Sigmoid colon (tissue), 4 donors: Measurements from ENCODE around the gene EFL1.

Experiments used
- EP300 ChIP-seq, 4 donors: sonication (generic); formaldehyde crosslinking; IDR thresholded peaks; one replicate each; pipeline ENCODE4 v1.6.1; 2017; ENCODE audit warnings: antibody characterized with exemption in 4 of 4
- POLR2A ChIP-seq, 2 donors: fragments of 450-650 bp; IDR thresholded peaks; one replicate each; pipeline ENCODE4 v1.6.1; 2016; ENCODE audit warnings: antibody characterized with exemption in 2 of 2, mild to moderate bottlenecking in 2 of 2, moderate library complexity in 2 of 2
- POLR2AphosphoS5 ChIP-seq, 4 donors: sonication (generic); formaldehyde crosslinking; IDR thresholded peaks; one replicate each; pipeline ENCODE4 v1.6.1; 2017; ENCODE audit warnings: antibody characterized with exemption in 4 of 4
- TF ChIP-seq, protein P1 (sequence below), 4 experiments: fragments of 450-650 bp in 3 of 4; fragments of 200-600 bp in 1 of 4; IDR thresholded peaks; one replicate each; pipeline ENCODE4 v1.5.1; 2016 to 2019; ENCODE audit warnings: antibody characterized with exemption in 4 of 4, mild to moderate bottlenecking in 3 of 4, moderate library complexity in 2 of 4

DNA sequence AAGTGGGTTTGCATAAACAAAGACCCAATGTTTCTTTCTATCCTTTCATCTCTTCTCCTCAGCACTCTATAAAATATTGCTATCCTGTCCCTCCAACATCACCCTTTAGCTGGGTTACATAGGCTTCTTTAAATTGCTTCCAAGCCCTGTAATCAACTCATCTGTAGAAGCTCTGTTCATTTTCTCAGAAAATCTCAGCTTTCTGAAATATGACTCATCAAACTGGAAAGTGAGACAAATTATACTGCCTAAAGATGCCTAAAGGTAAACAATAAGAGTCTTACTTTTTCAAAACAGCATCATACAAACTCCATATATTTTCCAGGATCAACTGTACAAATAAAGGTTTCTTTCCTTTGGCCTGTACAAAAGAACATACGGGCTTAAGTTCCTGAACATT lies 33.8 kb downstream of the EFL1 start:
- TF ChIP-seq EP300 (IDR thresholded peaks at IDR 0.05) (no peak), POLR2A (IDR thresholded peaks at IDR 0.05) (no peak), POLR2AphosphoS5 (IDR thresholded peaks at IDR 0.05) (no peak)
- TF ChIP-seq, protein P1, sequence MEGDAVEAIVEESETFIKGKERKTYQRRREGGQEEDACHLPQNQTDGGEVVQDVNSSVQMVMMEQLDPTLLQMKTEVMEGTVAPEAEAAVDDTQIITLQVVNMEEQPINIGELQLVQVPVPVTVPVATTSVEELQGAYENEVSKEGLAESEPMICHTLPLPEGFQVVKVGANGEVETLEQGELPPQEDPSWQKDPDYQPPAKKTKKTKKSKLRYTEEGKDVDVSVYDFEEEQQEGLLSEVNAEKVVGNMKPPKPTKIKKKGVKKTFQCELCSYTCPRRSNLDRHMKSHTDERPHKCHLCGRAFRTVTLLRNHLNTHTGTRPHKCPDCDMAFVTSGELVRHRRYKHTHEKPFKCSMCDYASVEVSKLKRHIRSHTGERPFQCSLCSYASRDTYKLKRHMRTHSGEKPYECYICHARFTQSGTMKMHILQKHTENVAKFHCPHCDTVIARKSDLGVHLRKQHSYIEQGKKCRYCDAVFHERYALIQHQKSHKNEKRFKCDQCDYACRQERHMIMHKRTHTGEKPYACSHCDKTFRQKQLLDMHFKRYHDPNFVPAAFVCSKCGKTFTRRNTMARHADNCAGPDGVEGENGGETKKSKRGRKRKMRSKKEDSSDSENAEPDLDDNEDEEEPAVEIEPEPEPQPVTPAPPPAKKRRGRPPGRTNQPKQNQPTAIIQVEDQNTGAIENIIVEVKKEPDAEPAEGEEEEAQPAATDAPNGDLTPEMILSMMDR (IDR thresholded peaks at IDR 0.05), result no peak
